Activated T-helper 1 cell treated with Interleukin-2 at 50 U/mL for 16 hours (primary cell): ENCODE results near the gene NOVA2.

ENCODE experiments used
- DNase-seq: peaks from one replicate; pipeline ENCODE4 v3.0.0-alpha.2; 2020; ENCODE audit warnings: low read depth

NOVA2 gene, protein sequence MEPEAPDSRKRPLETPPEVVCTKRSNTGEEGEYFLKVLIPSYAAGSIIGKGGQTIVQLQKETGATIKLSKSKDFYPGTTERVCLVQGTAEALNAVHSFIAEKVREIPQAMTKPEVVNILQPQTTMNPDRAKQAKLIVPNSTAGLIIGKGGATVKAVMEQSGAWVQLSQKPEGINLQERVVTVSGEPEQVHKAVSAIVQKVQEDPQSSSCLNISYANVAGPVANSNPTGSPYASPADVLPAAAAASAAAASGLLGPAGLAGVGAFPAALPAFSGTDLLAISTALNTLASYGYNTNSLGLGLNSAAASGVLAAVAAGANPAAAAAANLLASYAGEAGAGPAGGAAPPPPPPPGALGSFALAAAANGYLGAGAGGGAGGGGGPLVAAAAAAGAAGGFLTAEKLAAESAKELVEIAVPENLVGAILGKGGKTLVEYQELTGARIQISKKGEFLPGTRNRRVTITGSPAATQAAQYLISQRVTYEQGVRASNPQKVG

DNA sequence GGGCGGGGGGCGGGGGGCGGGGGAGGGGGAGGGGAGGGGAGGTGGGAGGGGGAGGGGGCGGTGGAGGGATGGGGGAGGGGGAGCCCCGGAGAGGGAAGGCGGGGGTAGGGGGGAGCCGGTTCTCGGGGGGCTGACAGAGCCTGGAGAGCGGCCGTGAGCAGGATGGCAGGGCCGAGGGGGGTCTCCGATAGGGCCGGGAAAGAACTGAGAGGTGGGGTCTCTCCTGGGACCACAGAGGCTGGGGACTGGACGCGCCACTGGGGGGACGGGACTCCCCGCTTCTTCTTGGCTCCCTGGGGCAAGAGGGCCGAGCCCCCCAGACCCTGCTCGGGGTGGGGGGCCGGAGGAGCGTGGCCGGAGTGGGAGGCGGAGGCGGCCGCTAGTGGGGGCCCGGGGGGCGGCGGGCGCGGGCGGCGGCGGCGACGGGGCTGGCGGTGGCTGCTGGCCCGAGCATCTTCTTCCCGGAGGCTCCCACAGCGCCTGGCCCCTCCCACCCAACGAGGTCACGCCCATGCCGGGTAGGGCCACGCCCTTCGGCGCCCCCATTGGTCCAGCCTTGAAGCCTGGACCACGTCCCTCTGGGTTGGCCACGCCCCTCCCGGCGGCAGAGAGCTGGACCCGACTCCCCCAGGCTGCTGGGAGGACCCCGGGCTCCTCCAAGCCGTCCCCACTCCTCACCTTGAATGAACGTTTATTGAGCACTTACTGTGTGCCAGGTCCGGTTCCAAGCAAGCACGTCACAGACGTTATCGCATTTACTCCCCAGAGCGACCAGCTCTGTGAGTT is at the start of gene NOVA2:
Gene NOVA2, minus strand, starts transcription at position 313 of the 786 bp plus-strand sequence. CDS start 514 bp downstream, outside the sequence.
- DNase-seq, result no peak

DNA sequence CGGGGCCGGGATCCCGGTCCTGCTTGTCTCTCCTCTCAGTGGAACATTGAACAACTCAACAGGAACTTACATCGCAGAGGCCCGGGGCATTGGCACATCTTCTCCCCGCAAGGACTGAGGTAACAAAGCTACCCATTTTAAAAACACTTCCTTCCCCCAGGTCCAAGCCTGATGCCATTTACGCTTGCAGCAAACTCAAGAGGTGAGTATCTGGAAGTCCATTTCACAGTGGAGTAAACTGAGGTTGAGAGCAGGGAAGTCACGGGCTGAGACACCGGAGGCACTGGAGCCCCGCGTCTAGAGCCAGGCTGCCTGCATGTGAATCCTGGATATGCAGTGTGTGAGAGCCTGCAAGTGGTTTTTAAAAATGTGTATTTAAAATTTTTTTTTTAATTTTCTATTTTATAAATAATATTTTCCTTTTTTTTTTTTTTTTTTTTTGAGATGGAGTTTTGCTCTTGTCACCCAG is 49.7 kb upstream of the NOVA2 start:
- DNase-seq, result no peak

DNA sequence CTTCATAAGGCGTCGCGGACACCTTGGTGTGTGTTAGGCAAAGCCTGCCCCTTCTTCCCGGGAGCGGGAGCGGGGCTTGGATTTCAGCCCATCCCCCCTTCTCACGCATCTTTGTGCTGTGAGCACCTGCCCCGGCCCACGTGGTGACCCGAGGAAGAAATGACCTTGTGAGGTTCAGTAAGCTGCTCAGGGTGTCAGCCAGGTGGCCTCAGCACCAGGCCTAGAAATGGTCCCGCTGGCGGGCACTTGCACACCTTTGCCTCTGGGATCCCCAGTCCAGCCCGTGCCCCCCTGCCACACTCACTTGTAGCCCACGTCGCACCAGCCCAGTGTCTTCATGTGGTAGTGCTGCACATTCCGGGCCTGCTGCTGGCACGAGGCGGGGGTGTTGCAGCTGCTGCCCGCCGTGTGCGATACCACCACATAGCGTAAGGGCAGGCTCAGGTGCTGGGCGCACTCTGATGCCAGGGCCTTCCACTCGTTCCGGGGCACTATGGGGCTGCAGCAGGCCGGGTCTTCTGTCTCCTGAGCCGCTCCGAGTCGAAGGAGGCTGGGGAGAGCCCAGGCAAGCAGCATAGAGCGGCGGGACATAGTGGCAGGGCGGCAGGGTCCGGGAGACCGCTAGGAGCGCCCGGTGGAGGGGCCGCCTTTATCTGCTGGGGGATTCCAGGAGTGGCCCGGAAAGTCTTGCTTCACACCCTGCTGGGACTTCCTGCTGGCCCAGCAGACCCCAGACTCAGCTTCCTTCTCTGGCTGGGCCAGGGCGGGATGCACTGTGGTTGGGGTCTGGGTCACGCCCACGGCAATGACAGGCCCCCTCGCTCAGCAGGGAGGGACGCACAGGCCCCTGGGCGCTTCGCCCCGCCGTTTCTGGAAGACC is 49.0 kb upstream of the NOVA2 start, which contains the start of gene PGLYRP1:
Gene PGLYRP1, minus strand, starts transcription at position 623 of the 880 bp plus-strand sequence. Its CDS starts 32 bp downstream, at position 591.
- no peak for DNase-seq

DNA sequence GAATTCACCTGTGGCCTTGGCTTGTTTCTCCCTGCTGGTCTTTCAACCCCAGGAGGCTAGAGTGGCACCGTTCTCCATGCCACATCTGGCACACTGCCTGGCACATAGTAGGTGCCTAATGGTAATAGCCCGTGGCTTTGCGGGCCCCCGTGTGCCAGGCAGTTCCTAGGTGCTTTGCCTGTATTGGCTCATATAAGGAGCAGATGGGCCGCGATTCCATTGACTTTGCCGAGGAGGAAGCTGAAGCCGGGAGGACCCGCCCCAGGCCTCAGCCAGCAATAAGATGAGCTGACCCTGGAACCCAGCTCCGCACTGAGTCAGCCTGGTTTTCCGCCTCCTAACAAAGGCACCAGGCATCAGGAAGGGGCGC is 48.4 kb upstream of the NOVA2 start:
- DNase-seq, result no peak

DNA sequence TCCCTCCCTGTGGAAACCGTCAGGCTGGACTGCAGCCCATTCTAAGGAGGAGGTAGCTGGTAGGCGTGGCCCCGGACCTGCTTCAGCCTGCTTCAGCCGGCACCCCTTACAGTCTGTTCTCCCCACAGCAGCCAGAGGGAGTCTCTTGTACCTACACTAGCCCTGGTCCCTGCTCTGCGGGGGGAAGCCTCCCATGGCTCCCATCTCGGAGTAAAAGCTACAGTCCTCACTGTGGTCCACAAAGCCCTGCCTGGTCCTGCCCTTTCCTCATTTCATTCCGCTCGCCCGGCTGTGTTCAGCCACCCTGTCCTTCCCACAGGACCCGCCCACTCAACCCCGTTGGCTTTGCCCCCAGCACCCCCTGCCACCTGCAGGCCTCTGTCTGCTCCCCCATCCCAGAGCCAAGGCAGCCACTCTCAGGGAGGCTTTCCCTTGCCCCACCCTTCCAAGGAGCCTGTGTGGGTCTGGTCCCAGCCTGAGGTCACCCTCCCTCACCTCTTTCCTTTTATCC is 47.9 kb upstream of the NOVA2 start:
- DNase-seq, result no peak

DNA sequence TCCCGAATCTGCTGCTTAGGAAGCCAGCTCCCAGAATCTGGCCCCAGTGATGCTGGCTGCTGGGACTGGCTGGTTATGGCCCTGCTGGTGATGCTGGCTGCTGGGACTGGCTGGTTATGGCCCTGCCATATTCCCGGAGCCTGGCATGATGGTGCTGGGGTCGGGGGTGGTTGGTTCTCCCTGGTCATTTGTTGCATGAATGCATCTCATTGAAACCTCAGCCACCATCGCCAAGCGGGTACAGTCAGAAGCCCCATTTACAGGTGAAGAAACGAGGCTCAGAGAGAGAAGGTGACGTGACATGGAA is 47.1 kb upstream of the NOVA2 start:
- no peak for DNase-seq

DNA sequence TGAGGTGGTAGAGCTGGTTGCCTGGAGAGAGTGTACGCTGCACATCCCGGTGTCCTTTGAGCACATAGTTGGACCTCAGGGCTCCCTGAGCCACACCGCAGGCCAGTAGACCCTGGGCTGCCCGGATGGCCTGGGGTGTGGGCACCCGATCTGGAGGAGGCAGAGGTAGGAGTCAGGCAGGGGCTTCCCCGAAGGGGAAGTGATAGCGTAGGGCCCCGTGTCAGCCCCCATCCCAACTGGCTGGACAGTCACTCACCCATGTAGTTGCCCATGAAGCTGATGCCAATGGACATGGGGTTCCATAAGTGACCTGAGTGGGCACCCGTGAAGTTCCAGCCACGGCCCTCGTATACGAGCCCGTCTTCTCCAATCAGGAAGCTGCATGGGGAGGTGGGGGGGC is 45.6 kb upstream of the NOVA2 start:
- no peak for DNase-seq

DNA sequence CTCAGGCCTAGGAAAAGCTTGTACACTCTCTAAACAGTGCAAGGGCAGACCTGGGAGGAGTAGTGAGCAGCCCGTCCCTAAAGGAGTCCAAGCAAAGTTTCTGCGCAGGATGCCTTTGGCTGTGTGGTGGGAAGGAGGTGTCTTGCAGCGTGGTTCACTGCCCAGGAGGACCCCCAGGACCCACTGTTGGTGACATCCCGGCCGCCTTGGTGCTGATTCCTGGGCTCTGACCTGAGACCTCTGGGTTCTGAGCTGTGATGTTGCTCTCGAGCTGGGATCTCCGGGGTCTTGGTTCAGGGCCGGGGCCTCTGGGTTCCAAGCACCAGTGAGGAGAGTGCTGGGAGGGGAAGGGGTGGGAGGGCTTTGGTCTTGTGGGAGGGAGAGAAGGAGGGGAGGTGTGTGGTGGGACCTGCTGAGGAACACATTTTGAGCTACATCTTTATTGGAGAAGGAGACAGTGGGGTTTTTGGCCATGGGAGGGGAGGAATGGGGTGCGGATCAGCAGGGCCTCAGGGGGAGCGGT is 45.1 kb upstream of the NOVA2 start:
- DNase-seq, result no peak

DNA sequence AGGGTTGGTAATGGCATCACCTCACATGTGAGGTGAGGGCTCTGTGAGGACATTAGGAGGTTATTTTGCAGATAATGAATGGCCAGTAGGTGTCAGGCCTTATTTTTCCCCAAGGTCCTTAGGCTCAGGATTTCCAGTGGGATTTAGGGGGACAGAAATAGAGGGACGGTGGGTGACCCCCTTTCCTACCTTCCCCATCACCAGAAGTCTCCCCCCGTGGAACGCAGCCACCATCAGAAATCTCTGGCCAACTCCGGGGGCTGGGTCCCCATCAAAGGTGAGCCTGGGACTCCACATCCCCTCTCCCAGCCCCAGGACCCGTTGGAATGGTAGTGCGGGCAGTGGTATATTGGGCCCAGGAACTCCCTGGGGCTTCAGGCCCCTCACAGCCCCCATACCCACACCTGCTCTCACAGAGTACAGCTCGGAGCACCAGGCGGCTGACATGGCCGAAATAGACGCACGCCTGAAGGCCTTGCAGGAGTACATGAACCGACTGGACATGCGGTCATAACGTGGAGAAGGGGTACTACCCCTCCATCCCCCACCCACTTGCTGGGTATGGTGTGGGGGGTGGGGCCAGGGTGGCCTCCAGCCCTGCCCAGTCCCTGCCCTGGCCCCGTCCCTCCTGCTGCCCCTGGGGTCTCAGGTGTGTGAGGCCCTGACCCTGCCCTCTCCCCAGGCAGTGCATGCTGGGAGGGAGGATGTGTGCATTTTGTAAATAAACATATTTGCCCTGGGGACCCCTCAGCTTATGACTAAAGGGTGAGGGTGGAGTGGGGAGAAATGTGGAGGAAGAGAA is 44.4 kb upstream of the NOVA2 start:
- DNase-seq, result no peak

DNA sequence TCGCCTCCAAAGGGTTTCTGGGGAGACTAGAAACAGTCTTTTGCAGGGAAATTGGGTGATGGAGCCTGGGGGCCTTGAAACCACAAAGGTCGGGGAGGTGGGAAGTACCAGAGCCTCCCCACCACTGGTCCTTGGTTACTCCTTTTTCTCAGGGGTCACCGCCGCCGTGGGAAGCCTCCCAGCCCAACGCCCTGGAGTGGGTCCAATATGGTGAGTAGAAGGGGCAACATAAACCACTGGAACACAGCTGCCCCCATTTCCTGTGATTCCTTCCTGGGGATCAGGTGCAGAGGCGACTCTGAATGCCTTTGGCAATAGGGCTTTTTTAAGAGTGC is 43.4 kb upstream of the NOVA2 start:
- no peak for DNase-seq

DNA sequence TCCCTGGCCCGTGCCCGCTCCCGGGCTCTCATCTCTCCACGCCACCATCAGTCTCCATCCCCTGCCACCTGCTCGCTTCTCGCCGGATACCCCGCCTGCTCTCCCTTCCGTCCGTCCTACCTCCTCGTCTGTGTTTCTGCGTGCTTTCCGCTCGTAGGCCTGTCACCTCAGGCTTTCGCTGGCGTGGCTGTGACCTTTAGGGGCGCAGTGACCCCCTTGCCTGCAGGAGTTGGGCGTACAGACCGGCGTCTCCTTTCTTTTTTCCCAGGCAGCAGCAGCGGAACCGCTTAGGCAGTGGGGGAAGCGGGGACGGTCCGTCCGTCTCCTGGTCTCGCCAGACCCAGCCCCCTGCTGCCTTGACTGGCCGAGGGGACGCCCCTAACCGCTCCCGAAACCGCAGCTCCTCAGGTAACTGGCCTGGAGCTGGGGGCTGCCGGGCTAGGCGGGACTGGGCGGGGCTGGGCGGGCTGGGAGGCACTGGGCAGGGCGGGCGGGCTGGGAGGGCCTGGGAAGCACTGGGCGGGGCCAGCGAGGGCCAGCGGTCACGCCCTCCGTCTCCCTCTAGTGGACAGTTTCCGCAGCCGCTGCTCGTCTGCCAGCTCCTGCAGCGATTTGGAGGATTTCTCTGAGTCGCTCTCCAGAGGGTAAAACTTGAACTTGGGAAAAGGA is 42.9 kb upstream of the NOVA2 start:
- peak; percentile 72 for DNase-seq

DNA sequence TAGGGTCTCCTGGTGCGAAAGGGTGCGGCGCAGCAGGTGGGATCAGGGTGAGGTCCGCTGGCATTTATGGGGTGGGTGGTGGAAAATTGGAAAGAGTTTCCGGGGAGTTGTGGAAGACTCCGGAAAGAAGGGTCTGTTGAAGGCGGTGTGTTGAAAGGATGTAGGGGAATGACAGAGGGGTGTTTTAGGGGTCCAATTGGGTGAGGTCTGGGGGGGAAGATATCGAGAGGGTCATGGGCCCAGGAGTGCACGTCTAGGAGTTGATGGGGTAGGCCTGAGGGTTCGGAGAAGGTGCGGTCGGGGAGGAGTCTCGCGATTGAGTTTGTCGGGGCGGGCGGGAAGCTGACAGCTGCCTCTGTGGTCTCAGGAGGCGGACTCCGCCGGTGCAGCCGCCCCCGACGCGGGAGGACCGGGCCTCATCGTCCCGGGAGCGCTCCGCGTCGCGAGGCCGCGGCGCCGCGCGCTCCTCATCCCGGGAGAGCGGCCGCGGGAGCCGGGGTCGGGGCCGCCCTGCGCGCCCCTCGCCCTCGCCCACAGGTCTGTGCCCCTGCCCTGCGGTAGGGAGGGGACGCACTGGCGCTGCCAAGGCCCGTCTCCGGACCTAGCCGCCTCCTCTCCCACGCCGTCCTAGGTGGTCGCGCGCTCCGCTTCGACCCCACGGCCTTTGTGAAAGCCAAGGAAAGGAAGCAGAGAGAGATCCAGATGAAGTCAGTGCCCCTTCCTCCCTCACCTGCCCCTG is 42.2 kb upstream of the NOVA2 start:
- DNase-seq, result no peak

DNA sequence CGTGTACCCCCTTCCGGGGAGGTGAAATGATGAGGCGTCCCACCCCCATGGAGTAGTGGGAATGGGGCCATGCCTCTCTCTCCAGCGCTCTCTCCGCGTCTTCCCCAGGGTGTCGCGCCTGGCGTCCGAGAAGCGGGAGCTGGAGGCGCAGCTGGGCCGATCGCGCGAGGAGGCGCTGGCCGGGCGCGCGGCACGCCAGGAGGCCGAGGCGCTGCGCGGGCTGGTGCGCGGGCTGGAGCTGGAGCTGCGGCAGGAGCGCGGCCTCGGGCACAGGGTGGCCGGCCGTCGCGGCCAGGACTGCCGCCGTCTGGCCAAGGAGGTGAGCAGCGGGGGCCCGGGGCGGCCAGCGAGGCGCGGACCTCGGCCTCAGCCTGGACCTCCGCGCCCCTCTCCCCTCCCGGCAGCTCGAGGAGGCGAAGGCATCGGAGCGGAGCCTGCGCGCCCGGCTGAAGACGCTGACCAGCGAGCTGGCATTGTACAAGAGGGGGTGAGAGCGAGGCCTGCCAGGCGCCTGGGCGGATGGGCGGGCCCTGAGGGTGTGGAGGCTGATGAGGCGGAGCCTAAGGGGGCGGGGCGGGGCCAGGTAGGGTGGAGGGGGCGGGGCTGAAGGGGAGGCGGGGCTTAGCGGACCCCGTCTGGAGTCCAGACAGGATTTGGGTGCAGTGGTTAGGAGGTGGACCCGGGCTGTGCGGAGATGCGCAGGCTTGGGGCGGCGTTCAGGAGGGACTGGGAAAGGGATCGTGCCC is 41.4 kb upstream of the NOVA2 start:
- DNase-seq, result peak; percentile 47

DNA sequence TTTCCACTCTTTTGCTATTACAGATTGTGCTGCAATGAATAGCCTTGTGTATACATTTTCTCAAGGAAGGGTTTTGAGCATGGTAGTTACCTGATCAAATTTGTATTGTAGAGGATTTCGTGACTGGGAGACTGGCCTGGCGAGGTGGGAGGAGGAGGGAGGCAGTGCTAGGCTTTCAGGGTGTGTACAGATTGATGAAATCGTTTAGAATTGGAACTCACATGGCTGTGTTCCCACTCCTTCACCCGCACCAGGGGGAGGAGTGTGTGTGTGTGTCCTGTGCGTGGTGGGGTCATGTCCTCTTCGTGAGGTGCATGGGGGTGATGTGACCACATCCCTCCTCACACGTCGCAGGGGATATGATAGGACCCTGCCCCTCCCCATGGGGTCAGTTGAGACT is 40.9 kb upstream of the NOVA2 start:
- no peak for DNase-seq

DNA sequence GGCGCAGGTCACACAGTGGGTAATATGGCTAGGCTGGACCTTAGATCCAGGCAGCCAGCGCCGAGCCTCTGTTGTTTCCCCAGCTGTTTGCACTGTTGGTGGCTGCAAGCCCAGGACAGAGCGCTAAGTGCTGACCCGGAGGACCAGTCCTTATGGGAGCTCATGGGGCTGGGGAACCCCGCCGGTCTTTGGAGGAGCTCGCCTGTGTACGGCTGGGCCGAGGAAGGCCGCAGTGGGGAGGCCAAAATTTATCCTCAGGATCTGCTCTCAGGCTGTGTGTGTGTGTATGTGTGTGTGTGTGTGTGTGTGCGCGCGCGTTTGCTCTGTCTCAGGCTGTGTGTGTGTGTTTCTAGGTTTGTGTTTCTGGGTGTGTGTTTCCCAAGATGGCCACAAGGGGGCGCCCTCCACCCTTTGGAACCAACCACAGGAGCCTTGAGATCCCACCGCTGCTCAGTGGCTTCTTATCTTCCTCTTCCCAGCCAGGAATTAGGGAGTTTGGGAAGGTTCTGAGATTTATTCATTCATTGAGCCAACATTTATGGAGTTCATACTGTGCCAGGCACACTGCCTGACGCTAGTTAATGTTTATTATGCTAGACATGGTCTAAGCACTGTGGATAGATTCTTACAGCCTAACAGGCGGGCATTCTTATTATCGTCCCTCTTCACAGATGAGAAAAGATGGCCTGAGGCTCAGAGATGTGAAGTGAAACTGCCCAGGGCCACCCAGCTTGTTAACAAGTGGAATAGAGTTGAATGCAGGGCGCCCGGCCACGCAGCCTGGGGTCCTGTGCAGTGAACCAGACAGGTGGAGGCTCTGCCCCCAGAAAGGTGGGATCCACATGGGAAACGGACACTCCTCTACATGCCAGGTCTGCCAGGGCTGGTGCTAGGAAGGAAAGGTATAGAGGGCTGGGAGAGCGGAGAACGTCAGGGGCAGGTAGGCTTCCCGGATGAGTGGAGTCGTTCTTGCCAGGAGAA is 36.2 kb upstream of the NOVA2 start:
- DNase-seq, result peak; percentile 44

DNA sequence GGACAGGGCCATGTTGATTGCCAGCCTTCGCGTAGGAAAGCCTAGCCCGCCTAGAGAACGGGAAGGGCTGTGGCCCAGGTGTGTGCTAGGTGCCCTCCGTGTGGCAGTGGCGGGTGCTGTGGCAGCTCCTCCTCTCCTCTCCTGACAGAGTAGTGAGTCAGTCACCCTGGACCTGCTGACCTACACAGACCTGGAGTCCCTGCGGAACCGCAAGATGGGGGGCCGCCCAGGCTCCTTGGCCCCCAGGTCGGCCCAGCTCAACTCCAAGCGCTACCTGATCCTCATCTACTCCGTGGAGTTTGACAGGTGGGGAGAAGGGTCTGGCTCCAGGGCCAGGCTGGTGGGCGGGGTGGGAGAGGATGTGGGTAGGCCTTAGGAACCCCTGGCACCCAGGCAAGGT is 32.7 kb upstream of the NOVA2 start:
- DNase-seq, result no peak

DNA sequence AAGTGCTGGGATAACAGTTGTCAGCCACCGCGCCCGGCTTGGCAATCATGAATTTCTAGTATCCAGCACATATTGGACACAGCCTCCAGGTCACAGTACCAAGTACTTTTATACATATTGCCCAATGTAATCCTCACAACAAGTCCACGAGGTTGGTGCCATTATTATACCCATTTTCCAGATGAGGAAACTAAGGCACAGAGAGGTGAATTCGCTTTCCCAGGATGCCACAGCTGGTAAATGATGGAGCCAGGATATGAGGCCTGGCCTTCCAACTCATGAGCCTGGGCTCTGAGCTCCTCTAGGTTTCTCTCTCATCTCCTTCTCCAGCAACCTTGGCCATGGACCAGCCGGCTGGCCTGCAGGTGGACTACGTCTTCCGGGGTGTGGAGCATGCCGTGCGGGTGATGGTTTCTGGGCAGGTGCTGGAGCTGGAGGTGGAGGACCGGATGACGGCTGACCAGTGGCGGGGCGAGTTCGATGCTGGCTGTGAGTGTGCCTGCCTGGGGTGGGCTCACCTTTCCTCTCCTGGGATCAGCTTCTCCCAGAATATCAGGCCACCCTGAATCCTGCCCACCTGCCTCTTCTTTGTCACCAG is 29.1 kb upstream of the NOVA2 start:
- no peak for DNase-seq
